Kidney glomerular epithelial cell (primary cell): ENCODE results near the gene TEAD1.
A peak's percentile ranks its signal among the peaks of the same experiment; 100 is the strongest.

ENCODE experiments used
- DNase-seq: peaks from one replicate; lab custom pipeline; 2025; lab: John Stamatoyannopoulos, UW

The TEAD1 gene

DNA sequence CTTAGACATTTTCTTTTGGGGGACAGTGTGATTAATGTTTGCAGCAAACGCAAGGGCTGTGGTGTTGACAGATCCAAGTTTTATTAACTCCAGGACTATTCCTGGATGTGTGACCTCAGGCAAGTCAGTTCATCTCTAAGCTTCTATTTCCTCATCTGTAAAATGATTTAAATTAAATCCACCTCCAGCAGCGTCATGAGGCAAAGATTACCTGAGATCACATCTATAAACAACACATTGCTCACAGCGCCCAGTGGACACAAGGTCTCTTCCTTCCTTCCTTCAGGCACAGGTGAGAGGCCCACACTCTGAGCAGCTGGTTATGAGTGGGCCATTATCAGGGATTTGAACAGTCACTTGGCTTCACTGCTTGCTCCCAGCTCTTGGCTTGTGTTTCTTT lies 223.6 kb downstream of the TEAD1 start:
- DNase-seq: no peak

DNA sequence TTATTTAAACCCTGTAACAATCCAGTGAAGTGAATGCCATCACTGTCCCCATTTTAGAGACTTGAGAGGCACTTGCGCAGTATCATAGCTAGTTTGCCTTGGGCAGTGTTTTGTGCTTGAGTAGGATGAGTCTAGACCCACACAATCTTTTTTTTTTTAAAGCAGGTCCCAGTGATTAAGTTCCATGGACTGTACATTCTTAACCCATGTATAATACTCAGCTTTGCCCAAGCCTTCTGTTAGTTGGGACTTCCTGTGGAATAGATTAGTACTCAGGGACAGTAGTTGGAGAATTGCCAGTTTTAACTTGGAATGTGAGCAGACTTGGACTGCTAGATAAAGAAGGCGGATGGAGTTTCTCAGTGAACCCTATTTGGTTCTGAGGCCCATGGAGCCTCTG lies 226.3 kb downstream of the TEAD1 start:
- peak; percentile 54 for DNase-seq

DNA sequence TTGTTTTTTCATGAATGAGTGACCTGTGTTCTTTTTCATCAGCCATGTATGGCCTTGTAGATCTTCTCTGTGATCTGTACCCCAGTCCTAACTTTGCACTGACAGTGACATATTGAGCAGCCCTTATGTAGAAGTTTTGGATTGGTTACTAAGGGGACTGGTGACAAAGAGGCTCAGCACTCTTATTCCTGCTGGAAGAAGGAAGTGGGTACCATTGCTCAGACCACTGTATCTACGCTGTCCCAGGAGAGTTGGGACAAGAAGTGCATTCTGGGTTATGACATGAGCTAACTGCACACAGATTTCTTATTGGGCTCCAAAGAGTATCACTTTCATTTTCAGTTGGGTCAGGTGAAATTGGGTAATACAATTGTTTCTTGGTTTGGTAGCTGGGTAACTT lies 227.1 kb downstream of the TEAD1 start:
- DNase-seq: no peak

DNA sequence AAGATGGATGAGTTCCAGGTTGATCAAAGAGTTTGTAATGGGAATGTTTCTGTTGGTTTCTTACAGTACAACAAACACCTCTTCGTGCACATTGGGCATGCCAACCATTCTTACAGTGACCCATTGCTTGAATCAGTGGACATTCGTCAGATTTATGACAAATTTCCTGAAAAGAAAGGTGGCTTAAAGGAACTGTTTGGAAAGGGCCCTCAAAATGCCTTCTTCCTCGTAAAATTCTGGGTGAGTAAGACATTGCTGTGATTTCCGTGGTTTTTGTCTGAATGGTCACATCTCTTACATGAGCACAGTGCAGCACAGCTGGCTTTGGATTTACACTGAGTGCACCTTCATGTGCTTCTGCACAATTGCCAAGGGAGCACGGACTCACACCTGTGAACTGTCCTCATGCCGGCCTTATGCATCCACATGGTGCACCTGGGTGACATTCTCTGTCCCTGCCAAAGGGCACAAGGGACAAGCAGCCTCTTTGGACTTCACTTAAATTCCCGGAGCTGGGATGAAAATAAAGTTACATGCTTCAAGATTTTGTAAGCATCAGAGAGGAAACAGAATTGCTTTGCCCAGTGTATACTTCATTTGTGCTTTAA lies 227.8 kb downstream of the TEAD1 start:
- DNase-seq: no peak

DNA sequence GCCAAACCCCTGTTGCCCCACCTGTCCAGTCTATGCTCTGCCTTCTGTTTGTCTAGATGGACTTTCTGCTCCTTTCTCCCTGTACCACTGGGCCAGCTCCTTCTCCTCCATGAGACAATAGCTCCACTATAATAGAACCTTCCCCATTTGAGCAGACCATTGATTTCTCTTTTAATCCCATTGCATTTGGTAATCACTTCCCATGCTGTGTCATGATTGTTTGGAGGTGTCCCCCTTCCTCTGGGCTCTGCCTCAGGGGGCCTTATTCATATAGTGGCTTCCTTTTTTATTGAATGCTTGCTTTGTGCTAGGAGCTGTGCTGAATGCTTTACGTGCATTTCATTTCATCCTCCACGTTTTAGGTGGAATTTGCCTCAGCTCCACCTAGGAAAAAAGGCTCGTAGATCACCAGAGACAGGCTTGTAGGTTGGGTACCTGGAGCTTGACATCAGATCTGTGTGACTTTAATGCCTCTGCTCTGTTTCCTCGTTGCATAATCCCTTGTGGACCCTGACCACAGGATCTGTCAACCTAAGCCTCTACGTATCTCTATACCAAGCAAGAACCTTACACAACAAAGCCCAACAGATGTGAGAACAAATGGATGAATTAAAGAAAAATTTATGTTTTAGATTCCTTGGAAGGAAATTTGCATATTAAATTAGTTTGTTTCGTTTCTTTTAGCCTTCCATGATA lies 228.7 kb downstream of the TEAD1 start:
- no peak for DNase-seq

DNA sequence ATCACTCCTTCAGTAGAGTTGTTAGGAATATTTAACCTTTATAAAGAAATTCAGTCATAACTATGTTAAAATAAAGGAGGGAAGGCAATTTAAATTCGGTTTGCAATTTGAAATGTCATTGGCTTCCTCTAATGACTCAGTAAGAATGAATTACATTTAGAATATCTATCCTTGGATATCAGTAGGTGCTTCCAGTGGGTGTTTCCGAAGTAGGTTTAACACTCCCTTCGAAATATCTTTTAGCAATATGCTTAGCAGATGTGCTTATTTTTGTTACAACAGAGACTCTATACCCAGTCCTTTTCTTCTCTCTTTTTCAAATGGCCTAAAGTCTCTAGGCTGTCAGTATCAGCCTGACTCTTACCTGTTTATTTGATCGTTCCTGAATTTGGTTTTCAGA lies 231.2 kb downstream of the TEAD1 start:
- DNase-seq: no peak

DNA sequence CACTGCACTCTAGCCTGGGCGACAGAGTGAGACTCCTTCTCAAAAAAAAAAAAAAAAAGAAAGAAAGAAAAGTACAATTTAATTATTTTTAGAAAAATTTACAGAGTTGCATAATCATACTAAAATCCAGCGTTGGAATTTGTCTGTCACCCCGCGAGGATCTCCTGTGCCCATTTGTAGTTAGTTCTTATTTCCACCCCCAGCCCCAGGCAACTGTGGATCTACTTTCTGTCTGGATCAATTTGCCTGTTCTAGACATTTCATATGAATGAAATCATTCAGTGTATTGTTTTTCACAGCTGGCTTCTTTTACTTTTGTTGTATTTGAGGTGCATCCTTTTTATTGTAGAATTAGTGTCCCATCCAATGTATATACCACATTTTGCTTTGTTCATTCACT lies 232.3 kb downstream of the TEAD1 start:
- no peak for DNase-seq

DNA sequence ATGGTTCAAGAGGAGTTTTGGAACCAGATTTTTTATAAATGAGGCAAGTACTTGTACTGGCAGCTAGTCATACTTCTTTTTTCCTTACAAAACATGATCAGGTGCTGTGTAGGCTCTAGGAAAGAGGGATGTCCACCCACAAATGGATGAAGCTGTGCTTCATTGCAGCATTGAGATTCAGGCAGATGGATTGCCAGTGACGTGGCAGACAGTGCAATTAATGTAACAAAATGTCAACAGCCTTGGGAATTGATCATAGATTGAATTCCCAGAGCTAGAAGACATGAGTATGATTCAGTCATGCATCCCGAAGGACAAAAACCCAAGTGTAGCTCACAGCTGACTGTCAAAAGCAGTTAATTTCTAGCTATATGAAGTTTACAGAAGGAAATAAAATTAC lies 235.7 kb downstream of the TEAD1 start:
- no peak for DNase-seq

DNA sequence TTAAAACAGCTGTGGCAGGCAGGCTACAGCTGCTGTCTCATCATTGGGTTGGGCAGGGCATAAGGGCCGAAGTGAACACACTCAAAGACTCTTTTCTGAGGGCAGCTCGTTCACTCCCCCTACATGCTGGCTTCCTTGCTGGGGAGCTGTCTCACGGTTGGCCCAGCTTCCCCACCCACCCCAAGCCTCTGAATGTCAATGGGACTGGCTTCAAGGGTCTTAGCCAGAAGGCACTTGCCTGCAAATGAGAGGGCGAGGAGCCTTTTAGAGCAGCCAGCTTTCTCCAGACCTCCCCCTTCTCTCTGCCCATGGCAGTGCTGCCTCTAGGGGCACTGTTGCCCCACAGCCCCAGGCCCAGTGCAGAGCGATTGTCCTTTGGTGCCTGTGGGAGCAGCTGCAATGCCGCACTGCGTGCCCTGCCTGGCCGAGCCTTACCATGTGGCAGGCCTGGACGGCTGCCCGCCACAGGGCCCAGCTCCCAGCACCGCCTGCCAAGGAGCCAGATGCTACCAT lies 240.2 kb downstream of the TEAD1 start:
- DNase-seq: no peak

DNA sequence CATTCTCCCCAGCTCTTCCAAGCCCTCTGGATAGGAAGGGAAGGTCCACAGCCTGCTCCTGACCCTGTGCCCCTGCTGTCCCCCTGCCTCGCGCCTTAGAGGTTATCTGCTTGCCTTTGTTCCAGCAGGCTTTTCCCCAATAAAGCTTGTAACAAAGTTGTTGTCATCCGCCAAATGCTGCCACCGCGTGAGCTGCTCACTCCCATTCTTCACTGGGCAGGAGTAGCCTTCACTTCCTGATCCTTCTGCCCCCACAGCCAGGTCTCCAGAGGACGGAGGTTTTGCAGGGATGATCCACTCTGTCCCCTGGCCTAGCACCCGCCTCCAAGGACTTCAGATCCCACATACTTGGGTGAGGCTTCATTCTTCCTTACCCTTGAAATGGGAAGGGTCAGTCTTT lies 240.9 kb downstream of the TEAD1 start:
- no peak for DNase-seq

DNA sequence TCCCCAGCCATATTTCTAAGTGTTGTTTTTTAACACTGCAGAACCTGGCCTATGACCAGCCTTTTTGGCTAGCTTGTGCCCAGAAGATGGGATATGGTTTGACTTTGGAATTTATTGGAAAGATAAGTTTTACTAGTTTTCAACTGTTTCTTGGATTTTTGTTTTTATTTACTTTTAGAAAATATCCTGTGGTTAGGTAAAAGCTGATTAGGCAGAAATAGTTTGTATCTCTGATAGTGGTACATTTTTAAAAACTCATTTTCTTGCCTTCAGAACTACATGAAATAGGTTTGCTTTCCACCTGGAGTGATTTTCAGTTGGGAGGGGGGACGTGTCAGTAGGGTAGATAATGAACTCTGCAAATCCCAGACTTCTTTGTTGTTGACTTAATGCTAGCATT lies 243.6 kb downstream of the TEAD1 start:
- no peak for DNase-seq

DNA sequence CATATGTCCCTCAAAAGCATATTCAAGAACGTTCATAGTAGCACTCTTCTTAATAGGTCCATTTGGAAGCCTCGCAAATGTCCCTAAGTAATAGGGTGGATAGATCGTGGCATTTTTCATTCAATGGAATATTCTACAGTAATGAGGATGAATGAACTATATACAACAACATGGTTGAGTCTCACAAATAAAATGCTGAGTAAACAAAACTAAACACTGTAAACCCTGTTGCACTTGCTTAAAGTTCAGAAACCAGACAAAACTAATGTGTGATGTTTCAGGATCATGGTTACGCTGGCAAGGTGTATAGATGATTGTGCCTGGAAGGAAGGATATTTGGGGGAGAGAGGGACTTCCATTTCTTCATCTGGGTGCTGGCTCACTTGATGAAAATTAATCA lies 244.4 kb downstream of the TEAD1 start:
- DNase-seq: no peak

DNA sequence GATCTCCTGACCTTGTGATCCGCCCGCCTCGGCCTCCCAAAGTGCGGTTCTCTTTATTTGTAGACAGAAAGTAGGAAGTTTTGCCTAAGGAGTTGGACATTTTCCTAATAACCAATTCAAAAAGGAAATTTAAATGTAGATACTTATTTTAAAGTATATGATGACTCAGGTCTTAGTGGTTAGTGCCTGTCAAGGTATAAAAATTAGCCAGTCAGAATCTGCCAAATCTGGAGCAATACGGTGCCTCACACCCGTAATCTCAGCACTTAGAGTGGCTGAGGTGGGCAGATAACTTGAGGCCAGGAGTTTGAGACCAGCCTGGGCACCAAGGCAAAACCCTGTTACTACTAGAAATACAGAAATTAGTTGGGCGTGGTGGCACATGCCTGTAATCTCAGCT lies 248.2 kb downstream of the TEAD1 start:
- DNase-seq: no peak

DNA sequence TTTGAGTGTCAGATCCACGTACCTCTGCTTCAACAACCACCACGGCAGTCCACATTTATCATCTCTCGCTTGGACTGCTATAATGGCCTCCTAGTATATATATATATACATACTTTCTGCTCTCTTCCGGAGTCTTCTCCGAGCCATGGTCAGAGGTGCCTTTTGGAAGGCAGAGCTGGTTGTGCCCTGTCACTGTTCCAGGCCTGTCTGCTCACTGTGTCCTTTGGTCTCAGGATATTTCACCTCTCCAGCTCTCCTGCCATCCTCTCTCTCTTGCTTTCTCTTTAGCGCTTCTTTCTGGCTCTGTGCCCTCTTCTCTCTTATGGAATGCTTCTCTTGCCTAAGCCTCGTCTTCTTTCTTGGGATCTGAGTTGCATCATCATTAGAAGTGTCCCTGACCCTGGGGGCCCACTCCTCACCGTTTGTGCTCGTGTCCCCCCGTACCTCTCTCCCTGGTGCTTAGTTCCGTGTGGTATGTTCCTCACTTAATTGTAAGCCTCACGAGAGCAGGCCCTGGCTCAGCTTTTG lies 248.8 kb downstream of the TEAD1 start:
- DNase-seq: no peak

DNA sequence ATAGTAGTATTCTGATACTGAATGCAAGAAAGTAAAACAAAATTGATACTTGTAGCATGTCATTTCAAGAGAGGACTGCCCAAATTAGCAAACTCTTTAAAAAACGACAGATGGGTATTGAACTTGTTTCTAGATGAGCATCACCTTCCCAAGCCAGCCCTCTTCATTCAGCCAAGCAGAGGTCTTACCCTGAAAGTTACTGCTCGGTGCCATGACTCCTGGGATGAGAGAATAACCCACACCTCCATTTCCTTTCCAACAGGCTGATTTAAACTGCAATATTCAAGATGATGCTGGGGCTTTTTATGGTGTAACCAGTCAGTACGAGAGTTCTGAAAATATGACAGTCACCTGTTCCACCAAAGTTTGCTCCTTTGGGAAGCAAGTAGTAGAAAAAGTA lies 250.4 kb downstream of the TEAD1 start:
- no peak for DNase-seq

DNA sequence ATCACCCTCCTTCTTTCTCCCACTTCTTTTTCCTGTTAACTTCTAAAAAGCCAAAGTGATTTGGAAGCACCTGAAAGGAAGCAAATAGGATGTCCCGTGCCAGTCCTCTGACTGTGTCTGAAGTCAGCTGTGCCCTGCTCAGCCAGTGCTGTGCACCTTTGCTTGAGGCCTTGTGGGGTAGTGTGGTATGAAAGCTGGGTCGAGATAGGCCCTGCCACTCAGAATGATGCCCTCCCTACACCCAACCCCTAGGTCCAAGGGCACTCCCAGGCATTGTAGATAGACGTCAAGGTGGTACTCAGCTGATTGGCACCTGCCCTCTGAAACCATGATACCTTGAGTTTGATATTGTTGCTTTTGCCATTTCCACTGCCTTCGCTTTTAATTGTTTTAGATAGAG lies 251.3 kb downstream of the TEAD1 start:
- no peak for DNase-seq

DNA sequence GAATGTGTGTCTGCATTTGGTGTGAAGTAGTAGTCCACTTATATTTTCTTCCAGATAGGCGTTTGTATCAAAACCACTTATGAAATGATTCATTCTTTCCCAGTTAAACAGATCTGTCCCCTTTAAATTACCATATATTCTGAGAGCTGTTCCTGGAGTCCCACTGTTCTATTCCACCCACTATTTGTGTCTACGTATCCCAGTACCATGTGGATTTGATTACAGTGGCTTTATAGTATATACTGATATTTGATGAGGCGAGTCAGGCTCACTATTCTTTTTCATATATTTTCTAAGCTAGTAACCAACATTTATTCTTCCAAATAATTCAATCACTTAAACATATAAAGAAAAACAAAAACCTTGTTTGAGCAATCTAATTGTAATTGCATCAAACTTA lies 253.0 kb downstream of the TEAD1 start:
- DNase-seq: no peak

DNA sequence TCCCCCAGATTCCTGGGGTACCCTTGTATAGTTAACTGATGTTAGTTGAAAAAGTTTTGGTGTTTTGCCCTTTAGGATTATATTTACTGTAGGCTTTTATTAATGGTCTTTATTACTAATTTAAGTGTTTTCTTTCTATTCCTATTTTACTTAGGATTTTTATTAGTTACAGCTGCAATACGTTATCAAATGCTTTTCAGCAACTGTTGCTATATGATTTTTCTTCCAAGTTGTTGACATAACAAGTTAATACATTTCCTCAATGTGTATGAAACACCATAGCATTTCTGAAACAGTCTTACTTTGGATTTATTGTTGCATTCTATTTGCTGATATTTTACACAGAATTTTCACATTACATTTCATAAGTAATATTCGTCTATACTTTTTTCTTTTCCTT lies 253.7 kb downstream of the TEAD1 start:
- no peak for DNase-seq

DNA sequence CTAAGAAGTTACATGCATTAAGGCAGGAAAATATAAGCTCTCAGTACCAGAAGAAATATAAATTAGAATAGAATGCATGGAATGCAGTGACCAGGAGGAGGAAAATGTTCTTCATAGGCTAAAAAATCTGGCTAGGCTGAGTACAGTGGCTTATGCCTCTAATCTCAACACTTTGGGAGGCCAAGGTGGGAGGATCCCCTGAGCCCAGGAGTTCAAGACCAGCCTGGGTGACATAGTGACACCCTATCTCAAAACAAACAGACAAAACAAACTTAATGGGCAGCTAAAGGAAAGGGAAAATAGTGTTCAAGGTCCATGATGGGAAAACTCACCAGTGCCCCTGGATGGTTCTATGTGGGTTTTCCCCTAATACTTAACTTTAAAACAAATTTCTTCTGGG lies 256.6 kb downstream of the TEAD1 start:
- no peak for DNase-seq

DNA sequence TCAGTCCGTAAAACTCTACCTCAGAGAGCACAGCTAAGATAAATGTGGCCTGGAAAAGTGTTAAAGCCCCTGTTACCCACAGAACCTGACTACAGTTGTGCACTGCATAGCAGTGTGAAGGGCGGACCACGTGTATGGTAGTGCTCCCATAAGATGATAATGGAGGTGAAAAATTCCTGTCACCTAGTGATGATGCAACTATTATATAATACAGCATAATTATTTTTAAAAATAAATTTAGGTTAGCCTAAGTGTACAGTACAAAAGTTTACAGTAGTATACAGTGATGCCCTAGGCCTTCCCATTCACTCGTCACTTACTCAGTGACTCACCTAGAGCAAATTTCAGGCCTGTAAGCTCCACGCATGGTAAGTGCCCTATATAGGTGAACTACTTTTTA lies 258.3 kb downstream of the TEAD1 start:
- no peak for DNase-seq

DNA sequence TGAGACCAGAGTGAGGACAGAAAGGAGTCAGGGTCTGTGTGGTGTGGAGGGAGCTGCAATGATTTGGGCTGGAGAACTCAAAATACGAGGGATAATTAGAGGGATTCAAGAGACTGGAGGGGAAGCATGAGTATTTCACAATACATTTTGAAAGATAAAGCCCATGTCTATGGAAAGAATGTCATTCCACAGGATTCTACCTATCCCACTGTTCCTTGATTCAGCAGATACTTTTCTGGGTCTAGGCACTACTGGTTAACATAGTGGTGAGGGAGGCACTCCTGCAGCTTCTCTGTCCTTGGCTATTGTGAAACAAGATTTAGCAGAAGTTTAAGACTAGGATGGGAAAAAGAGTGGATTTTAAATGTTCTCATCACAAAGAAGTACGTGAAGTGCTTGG lies 262.0 kb downstream of the TEAD1 start:
- DNase-seq: no peak

DNA sequence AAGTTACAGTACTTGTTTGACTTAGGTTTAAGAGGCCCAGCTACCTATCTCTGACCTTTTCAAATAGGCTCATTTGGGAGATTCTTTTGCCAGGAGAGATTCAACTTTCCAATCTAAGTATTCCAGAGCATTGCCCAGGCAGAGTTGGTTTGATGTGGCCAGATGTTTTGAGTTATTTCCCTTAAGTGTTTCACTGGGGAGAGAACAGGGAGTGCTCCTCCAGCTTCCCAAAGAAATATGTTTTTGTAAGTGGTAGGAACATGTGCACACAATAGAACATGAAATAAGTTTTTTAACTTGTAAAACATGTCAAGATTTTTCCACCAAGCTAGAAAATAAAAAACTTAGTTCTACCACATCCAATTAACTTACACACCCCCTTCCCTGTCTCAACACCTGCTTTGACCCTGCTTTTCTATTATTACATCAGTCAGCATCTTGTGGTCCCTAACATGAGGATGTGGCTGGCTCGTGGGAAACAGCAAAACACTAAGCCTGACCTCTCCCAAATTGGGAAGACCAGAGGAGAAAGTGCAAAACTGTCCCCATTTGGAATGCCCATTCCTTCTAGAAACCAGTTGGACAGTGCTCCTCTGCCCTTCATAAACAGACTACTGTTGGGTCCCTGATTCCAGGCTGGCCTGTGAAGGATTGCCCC lies 264.5 kb downstream of the TEAD1 start:
- DNase-seq: no peak

DNA sequence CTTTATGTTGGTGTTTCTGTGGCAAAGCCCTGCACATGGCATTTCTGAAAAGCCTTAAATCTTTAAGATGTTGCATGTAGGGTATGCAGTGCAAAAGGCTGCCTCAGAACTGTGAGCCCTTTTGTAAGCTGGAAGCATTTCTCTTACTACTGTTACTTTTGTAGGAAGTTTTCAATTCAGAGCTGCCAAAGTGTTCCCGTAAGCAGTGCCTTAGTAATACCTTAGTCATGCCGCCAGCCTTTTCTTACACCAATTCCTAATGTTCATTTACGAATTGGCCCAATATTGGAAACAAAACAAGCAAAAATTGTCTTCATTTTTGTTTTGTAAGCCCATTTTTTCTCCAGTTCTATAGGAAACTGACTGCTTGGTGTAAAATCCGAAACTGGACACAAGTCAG lies 267.4 kb downstream of the TEAD1 start:
- no peak for DNase-seq
